Kidney (tissue), 14 donors: ENCODE measurements around the gene CMTM6. TPM values are rescaled to one million over a fixed set of nuclear protein-coding genes. Genes with fewer than 3 reads are reported as not detected.

Experiments used
- DNase-seq, 5 donors: peaks; one replicate each; pipeline ENCODE4 v3.0.0-alpha.2; 2013 to 2020
- FAIRE-seq: peaks from 2 replicates; lab custom pipeline; 2012; peaks lifted over from hg19 to GRCh38; lab: Jason Lieb, UNC
- H3K27ac ChIP-seq, 2 donors: one replicate each; pipeline ENCODE4 v1.7.0; 2013; ENCODE audit warnings: low read depth in 2 of 2, low read length in 2 of 2, inconsistent platforms in 1 of 2
- H3K27me3 ChIP-seq: one replicate; pipeline ENCODE4 v1.7.1; 2013; ENCODE audit warnings: low read length, inconsistent platforms; ENCODE audit not compliant: control insufficient read depth, insufficient read depth
- H3K36me3 ChIP-seq, 3 donors: one replicate each; pipeline versions ENCODE4 v1.7.0 to v1.7.1; 2013; ENCODE audit warnings: low read length in 3 of 3, control low read depth in 1 of 3, inconsistent platforms in 1 of 3; ENCODE audit not compliant: insufficient read depth in 3 of 3, control insufficient read depth in 2 of 3
- H3K4me1 ChIP-seq, 3 donors: one replicate each; pipeline versions ENCODE4 v1.7.0 to v1.7.1; 2013; ENCODE audit warnings: low read length in 3 of 3, inconsistent platforms in 1 of 3, low read depth in 1 of 3; ENCODE audit not compliant: control insufficient read depth in 2 of 3, insufficient read depth in 2 of 3
- H3K4me3 ChIP-seq, 3 donors: one replicate each; pipeline versions ENCODE4 v1.7.0 to v1.8.1; 2013; ENCODE audit warnings: low read length in 3 of 3, control low read depth in 1 of 3, inconsistent platforms in 1 of 3
- H3K9ac ChIP-seq, 3 donors: one replicate each; pipeline versions ENCODE4 v1.7.0 to v1.7.1; 2013; ENCODE audit warnings: low read length in 3 of 3, control low read depth in 1 of 3, inconsistent platforms in 1 of 3
- H3K9me3 ChIP-seq, 3 donors: one replicate each; pipeline versions ENCODE4 v1.7.0 to v1.7.1; 2013; ENCODE audit warnings: low read length in 3 of 3, control low read depth in 1 of 3, inconsistent platforms in 1 of 3; ENCODE audit not compliant: control insufficient read depth in 2 of 3, insufficient read depth in 1 of 3
- intact Hi-C: fragments of 100-400 bp; cut with DNase I; formaldehyde crosslinking; loops from one replicate; pipeline ENCODE4 v1.11.1; 2022
- polyA plus RNA-seq: library from polyadenylated mRNA; stranded (reverse); fragments of 350-450 nt; fragmentation: Illumina TruSeq; extraction: RNeasy Lipid Tissue Mini Kit (QIAGEN cat#74804); gene quantifications from one replicate; pipeline ENCODE4 v1.2.3, GENCODE V29; 2014; ENCODE audit warnings: low read depth, low replicate concordance; ENCODE audit not compliant: insufficient read depth
- total RNA-seq: library from RNA; stranded (reverse); fragmentation: NEBNext Ultra II Directional; extraction: Animal tissue kit (Norgen Biotek cat#: 25700); gene quantifications from one replicate; pipeline ENCODE4 v1.2.1, GENCODE V29; 2021
- TF ChIP-seq, protein P1 (sequence below): IDR thresholded peaks from 3 replicates; pipeline ENCODE4 v1.5.1; 2012; ENCODE audit warnings: mild to moderate bottlenecking, moderate library complexity, borderline replicate concordance; ENCODE audit not compliant: insufficient read depth; ENCODE audit errors: extremely low read depth
- donor health status: control.
- donor health status: control.
- donor health status: control.
- donor health status: control.
- donor health status: control.
- donor health status: DM: yes; HTN: yes; CAD: no.
- donor health status: Normal renal cell carcinoma (clear cell type).

CMTM6 gene
- total and polyA plus RNA-seq, 2 donors from 2014 or later: 22.2 to 63.3 TPM

- H3K36me3 ChIP-seq: no peaks in the 10 kb centered on the region
- no peak overlapping the region for H3K4me3 ChIP-seq
- intact Hi-C loops: no loop called here
- H3K9ac ChIP-seq: no peak overlapping the region
- DNase-seq: no peak
- FAIRE-seq: no peak
- TF ChIP-seq, protein P1, sequence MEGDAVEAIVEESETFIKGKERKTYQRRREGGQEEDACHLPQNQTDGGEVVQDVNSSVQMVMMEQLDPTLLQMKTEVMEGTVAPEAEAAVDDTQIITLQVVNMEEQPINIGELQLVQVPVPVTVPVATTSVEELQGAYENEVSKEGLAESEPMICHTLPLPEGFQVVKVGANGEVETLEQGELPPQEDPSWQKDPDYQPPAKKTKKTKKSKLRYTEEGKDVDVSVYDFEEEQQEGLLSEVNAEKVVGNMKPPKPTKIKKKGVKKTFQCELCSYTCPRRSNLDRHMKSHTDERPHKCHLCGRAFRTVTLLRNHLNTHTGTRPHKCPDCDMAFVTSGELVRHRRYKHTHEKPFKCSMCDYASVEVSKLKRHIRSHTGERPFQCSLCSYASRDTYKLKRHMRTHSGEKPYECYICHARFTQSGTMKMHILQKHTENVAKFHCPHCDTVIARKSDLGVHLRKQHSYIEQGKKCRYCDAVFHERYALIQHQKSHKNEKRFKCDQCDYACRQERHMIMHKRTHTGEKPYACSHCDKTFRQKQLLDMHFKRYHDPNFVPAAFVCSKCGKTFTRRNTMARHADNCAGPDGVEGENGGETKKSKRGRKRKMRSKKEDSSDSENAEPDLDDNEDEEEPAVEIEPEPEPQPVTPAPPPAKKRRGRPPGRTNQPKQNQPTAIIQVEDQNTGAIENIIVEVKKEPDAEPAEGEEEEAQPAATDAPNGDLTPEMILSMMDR: no peak
- H3K9me3 ChIP-seq: no peaks in the 10 kb centered on the region
- H3K4me1 ChIP-seq: peaks cover 0 to 3% (median 0%) of the 10 kb centered on the region in 3 donors
- no peak overlapping the region for H3K27ac ChIP-seq
- no peaks in the 10 kb centered on the region for H3K27me3 ChIP-seq
Measured at GRCh38 chr3:32498992-32499391, 3.7 kb downstream of the CMTM6 start.

DNA sequence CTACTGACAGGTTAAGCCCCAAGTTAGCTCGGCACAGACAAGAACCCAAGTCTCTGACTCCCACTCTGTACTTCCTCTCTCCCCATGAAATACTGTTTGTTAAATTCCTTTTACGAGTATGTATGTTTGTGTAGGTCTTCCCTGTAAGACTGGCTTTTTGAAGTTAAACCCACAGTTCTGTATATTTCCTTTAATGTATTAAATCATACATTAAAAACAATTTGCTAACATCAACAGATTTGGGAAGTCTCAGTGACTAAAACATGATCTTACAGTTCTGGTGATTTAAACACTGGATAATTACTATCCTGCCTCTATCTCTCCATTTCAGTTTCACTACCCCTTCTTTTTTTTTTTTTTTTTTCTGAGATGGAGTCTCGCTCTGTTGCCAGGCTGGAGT is 4.4 kb downstream of the CMTM6 start:
- FAIRE-seq (no peak), DNase-seq (no peak)
- H3K4me3 ChIP-seq: no peak overlapping the region
- H3K27ac ChIP-seq: no peak overlapping the region
- H3K27me3 ChIP-seq: no peaks in the 10 kb centered on the region
- peaks cover 0 to 2% (median 0%) of the 10 kb centered on the region in 3 donors for H3K36me3 ChIP-seq
- intact Hi-C loops: no loop called here
- H3K4me1 ChIP-seq: peaks cover 0 to 7% (median 3%) of the 10 kb centered on the region in 3 donors
- no peaks in the 10 kb centered on the region for H3K9me3 ChIP-seq
- TF ChIP-seq, protein P1: no peak
- H3K9ac ChIP-seq: no peak overlapping the region

DNA sequence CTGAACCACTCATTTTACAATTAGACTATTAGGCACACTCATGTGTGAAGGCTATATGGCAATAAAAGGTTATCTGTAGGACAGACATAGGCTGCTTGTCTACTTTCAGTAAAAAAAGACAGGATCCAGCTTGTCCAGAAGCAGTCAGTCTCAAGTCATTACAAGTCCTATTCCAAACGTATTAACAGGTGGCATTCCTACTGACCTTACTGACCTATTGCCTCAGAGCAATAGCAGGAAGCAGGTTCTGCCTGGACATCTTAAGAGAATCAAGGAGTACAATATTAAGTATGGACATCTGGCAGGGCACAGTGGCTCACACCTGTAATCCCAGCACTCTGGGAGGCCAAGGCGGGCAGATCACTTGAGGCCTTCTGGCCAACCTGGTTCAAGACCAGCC is 7.0 kb downstream of the CMTM6 start:
- TF ChIP-seq, protein P1: no peak
- Histone ChIP-seq H3K4me3 (no peak overlapping the region), H3K36me3 (peaks cover 0 to 2% (median 0%) of the 10 kb centered on the region in 3 donors), H3K27ac (no peak overlapping the region), H3K4me1 (peaks cover 3 to 5% (median 4%) of the 10 kb centered on the region in 3 donors), H3K27me3 (no peaks in the 10 kb centered on the region), H3K9me3 (no peaks in the 10 kb centered on the region), H3K9ac (no peak overlapping the region)
- intact Hi-C loops: no loop called here
- FAIRE-seq: no peak
- no peak for DNase-seq

DNA sequence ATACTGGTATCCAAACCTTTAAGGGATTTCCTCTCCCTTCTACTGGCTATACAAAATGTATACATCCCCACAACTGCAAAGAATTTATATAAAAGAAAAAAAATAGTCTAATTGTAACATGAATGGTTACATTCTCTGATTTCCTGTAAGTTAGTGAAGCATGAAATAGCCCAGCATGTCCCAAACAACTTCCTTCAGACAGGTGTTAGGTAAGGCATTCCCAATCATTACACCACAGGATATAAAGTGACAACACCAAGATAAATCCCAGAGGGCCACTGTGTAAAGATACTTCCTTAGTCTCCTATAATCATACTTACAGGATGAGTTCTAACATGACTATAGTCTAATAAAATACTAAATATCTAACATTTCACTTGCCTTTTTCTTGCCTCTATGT is 7.6 kb downstream of the CMTM6 start:
- FAIRE-seq: no peak
- Histone ChIP-seq H3K9me3 (no peaks in the 10 kb centered on the region), H3K27me3 (no peaks in the 10 kb centered on the region), H3K27ac (no peak overlapping the region), H3K36me3 (peaks cover 0 to 2% (median 0%) of the 10 kb centered on the region in 3 donors), H3K4me1 (peaks cover 3 to 5% (median 4%) of the 10 kb centered on the region in 3 donors), H3K4me3 (no peak overlapping the region), H3K9ac (no peak overlapping the region)
- TF ChIP-seq, protein P1: no peak
- peak in 1 of 5 donors; percentile 23 for DNase-seq
- intact Hi-C loops: no loop called here
